Left cardiac atrium (tissue), 4 donors: ENCODE data around the gene CCNB1IP1. TPM values are rescaled to one million over a fixed set of nuclear protein-coding genes. Genes with fewer than 3 reads are reported as not detected.
"Not testable (repeated sequence)": the region's sequence is repeated elsewhere in the genome, so short reads cannot be mapped to it uniquely, and the experiment has no call there.

Source experiments
- ATAC-seq, 2 donors: fragments of 200-7000 bp; cut with Tn5 transposase; one replicate each; pipeline ENCODE4 v1.9.1; 2020; ENCODE audit warnings: mild to moderate bottlenecking in 2 of 2, moderate library complexity in 2 of 2
- DNase-seq: peaks from one replicate; pipeline ENCODE4 v3.0.0-alpha.2; 2020
- intact Hi-C, 2 donors: fragments of 100-400 bp; cut with DNase I; formaldehyde crosslinking; loops; one replicate each; pipeline versions ENCODE4 v1.14.1 to v1.15.1; 2022 to 2023
- total RNA-seq, 2 donors: library from RNA; stranded (reverse); fragmentation: NEBNext Ultra II Directional; extraction: Animal tissue kit (Norgen Biotek cat#: 25700); gene quantifications; one replicate each; pipeline ENCODE4 v1.2.1, GENCODE V29; 2021
- donor health status: DM: no; HTN: yes; CAD: no.
- donor health status: DM: no; HTN: yes; CAD: no; lungs with severe emphysema.
- donor health status: DM: yes; HTN: yes; CAD: no.
- donor health status: Dilated cardiomyopathy.

CCNB1IP1 gene
- total RNA-seq, 2 donors from 2014 or later, result 41.0 to 49.2 TPM

- ATAC-seq (no peak), DNase-seq (no peak)
- intact Hi-C loops, result no loop called here
Measured at GRCh38 chr14:20277409-20277808, 55.7 kb downstream of the CCNB1IP1 start.

- intact Hi-C loops, result no loop called here
- DNase-seq (no peak), ATAC-seq (no peak)
Measured at GRCh38 chr14:20274062-20274461, 59.0 kb downstream of the CCNB1IP1 start.

- ATAC-seq, DNase-seq, intact Hi-C loops: not testable (repeated sequence)
Measured at GRCh38 chr14:20264361-20264760, 68.7 kb downstream of the CCNB1IP1 start.

- DNase-seq (no peak), ATAC-seq (peak in 1 of 2 donors; percentile 75)
- intact Hi-C loops, result no loop called here
Measured at GRCh38 chr14:20262642-20263128, 70.4 kb downstream of the CCNB1IP1 start.

Other genes starting within 250 kb of the CCNB1IP1 start
- gene OR4K17, start 222.5 kb downstream of the CCNB1IP1 start, total RNA-seq, result under 1 TPM in 1 of 2 donors, not detected in 1; 0.05 TPM
- gene OR4N5, start 194.5 kb downstream of the CCNB1IP1 start, total RNA-seq, result not detected
- gene OR11G2, start 142.4 kb downstream of the CCNB1IP1 start, total RNA-seq, result not detected
- not detected for gene OR11H6, start 109.6 kb downstream of the CCNB1IP1 start, total RNA-seq
- not detected for gene OR11H7, start 104.3 kb downstream of the CCNB1IP1 start, total RNA-seq
- gene OR11H4, start 94.0 kb downstream of the CCNB1IP1 start, total RNA-seq, result not detected
- gene TTC5, start 27.3 kb downstream of the CCNB1IP1 start, total RNA-seq, result 10 to 100 TPM in 1 of 2 donors, 1 to 10 TPM in 1; 7.6 to 13.3 TPM
- gene PARP2, start 10.4 kb upstream of the CCNB1IP1 start, total RNA-seq, result 10 to 100 TPM; 12.5 to 13.6 TPM
- gene TEP1, start 80.2 kb upstream of the CCNB1IP1 start, total RNA-seq, result 10 to 100 TPM; 13.1 to 17.1 TPM
- under 1 TPM; 0.34 to 0.77 TPM for gene KLHL33, start 102.9 kb upstream of the CCNB1IP1 start, total RNA-seq
- 10 to 100 TPM; 15.4 to 23.5 TPM for gene OSGEP, start 121.5 kb upstream of the CCNB1IP1 start, total RNA-seq
- gene APEX1, start 121.9 kb upstream of the CCNB1IP1 start, total RNA-seq, result 10 to 100 TPM; 68.3 to 91.5 TPM
- 10 to 100 TPM; 19.5 to 23.2 TPM for gene PIP4P1, start 128.2 kb upstream of the CCNB1IP1 start, total RNA-seq
- 10 to 100 TPM; 10.8 to 29.4 TPM for gene PNP, start 136.1 kb upstream of the CCNB1IP1 start, total RNA-seq
- gene RNASE10, start 172.3 kb upstream of the CCNB1IP1 start, total RNA-seq, result under 1 TPM; 0.27 to 0.34 TPM
- not detected for gene RNASE9, start 227.8 kb upstream of the CCNB1IP1 start, total RNA-seq